GM12864 (cell line): Measurements from ENCODE around the gene GNA14.
A peak's percentile ranks its signal among the peaks of the same experiment; 100 is the strongest.
"Not testable (repeated sequence)": the region's sequence is repeated elsewhere in the genome, so short reads cannot be mapped to it uniquely, and the experiment has no call there.

Source experiments
- DNase-seq: peaks from one replicate; pipeline ENCODE4 v3.0.0-alpha.2; 2011; ENCODE audit warnings: low read depth
- H3K4me3 ChIP-seq: 2 replicates; pipeline ENCODE4 v1.5.1; 2011; ENCODE audit warnings: mild to moderate bottlenecking, low read depth, low read length, control low read depth
- CTCF ChIP-seq: IDR thresholded peaks from 2 replicates; pipeline ENCODE4 v1.5.1; 2011; ENCODE audit warnings: low read depth, mild to moderate bottlenecking, moderate library complexity, low read length, control low read depth, inconsistent platforms; ENCODE audit errors: missing control alignments

Gene GNA14

GRCh38 chr9:77497322-77498198, 150.6 kb downstream of the GNA14 start:
- DNase-seq = no peak
- no peak overlapping the region for H3K4me3 ChIP-seq
- no peak for TF ChIP-seq CTCF

GRCh38 chr9:77495834-77496671, 152.1 kb downstream of the GNA14 start:
- no peak for TF ChIP-seq CTCF
- no peak for DNase-seq
- H3K4me3 ChIP-seq = no peak overlapping the region

- not testable (repeated sequence) for DNase-seq, H3K4me3 ChIP-seq
Observed at GRCh38 chr9:77490279-77490678, 157.8 kb downstream of the GNA14 start.

- not testable (repeated sequence) for H3K4me3 ChIP-seq, DNase-seq
Observed at GRCh38 chr9:77489405-77490163, 158.5 kb downstream of the GNA14 start.

GRCh38 chr9:77488439-77489126, 159.5 kb downstream of the GNA14 start:
- H3K4me3 ChIP-seq = no peak overlapping the region
- DNase-seq = no peak
- peak; percentile 47 for TF ChIP-seq CTCF

- no peak for TF ChIP-seq CTCF
Observed at GRCh38 chr9:77486968-77487367, 161.2 kb downstream of the GNA14 start.

GRCh38 chr9:77486463-77486862, 161.7 kb downstream of the GNA14 start:
- TF ChIP-seq CTCF = no peak
- H3K4me3 ChIP-seq = no peak overlapping the region
- no peak for DNase-seq

More at GRCh38 chr9:77486968-77487367, 161.2 kb downstream of the GNA14 start:
- no peak for DNase-seq
- H3K4me3 ChIP-seq = no peak overlapping the region
